Colonic mucosa (tissue), 4 donors: Measurements from ENCODE around the gene TMEM244. TPM values are rescaled to one million over a fixed set of nuclear protein-coding genes. Genes with fewer than 3 reads are reported as not detected.

Source experiments
- DNase-seq: peaks from one replicate; pipeline ENCODE4 v3.0.0-alpha.2; 2020
- H3K27ac ChIP-seq: fragments of 200-600 bp; one replicate; pipeline ENCODE4 v1.8.0; 2021
- H3K27me3 ChIP-seq: fragments of 200-600 bp; one replicate; pipeline ENCODE4 v1.8.0; 2021
- H3K36me3 ChIP-seq: fragments of 200-600 bp; one replicate; pipeline ENCODE4 v1.8.0; 2021
- H3K4me1 ChIP-seq: fragments of 200-600 bp; one replicate; pipeline ENCODE4 v1.8.0; 2021; ENCODE audit warnings: mild to moderate bottlenecking
- H3K4me3 ChIP-seq: fragments of 200-600 bp; one replicate; pipeline ENCODE4 v1.8.0; 2021
- H3K9ac ChIP-seq, 2 donors: one replicate each; pipeline ENCODE4 v1.7.0; 2013; ENCODE audit warnings: control low read depth in 2 of 2, low read depth in 2 of 2, low read length in 2 of 2
- H3K9me3 ChIP-seq: fragments of 200-600 bp; one replicate; pipeline ENCODE4 v1.8.0; 2021
- intact Hi-C: fragments of 100-400 bp; cut with DNase I; formaldehyde crosslinking; loops from one replicate; pipeline ENCODE4 v1.14.1; 2022
- total RNA-seq, 2 donors: library from RNA; stranded (reverse); fragmentation: NEBNext Ultra II Directional in 1 of 2; extraction: Animal tissue kit (Norgen Biotek cat#: 25700) in 1 of 2; gene quantifications; one replicate each; pipeline ENCODE4 v1.2.1, GENCODE V29; 2021
- TF ChIP-seq, protein P1 (sequence below): fragments of 200-600 bp; IDR thresholded peaks from one replicate; pipeline ENCODE4 v1.8.0; 2022; ENCODE audit warnings: antibody characterized with exemption, mild to moderate bottlenecking
- donor health status: healthy.
- donor health status: DM: no; HTN: no; CAD: no.
- donor health status: DM: no; HTN: no; CAD: no.

TMEM244 gene, protein sequence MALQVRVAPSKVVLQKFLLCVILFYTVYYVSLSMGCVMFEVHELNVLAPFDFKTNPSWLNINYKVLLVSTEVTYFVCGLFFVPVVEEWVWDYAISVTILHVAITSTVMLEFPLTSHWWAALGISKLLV
- total RNA-seq = not detected

DNA sequence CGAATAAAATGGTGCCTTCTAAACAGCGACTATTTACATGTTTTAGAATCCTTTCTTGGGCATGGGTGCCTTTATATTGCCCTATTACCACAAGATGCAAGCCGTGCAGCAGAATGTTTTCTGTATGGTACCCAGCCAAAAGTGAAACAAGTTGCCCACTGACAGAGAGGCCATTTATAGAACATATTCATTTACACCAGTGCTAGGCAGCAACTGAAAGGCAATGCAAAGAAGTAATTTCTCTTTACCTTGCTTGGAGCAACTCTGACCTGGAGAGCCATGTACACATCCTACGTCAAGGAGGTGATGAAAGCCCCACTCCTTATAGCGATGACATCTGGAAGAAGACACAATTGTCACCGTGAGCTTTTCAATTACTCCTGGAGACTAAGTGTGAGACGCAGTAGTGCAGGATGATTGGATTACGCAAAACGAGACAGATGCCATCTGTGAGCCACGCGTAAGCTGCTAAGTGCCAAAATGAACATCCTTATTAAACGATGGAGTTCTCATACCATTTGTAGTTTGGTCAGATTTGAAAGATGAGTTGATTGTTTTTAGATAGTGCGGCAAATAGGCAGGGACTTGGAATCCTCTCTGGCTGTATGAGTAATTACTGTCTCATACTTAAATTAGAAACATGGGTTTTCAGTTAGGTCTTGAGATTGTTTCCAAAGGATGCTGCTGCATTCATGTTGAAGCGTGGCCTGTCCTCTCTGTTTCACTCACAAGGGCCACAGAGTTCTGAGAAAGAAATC lies at the start of gene TMEM244:
Gene TMEM244, minus strand, starts transcription at position 408 of the 758 bp plus-strand sequence. Its CDS starts 127 bp downstream, at position 281.
- H3K27ac ChIP-seq = no peak within 1 kb of the TSS
- no peaks in the 10 kb centered on the region for H3K36me3 ChIP-seq
- DNase-seq = no peak
- H3K4me1 ChIP-seq = no peaks in the 10 kb centered on the region
- H3K9me3 ChIP-seq = no peaks in the 10 kb centered on the region
- H3K4me3 ChIP-seq = no peak within 1 kb of the TSS
- no peaks in the 10 kb centered on the region for H3K27me3 ChIP-seq
- TF ChIP-seq, protein P1, sequence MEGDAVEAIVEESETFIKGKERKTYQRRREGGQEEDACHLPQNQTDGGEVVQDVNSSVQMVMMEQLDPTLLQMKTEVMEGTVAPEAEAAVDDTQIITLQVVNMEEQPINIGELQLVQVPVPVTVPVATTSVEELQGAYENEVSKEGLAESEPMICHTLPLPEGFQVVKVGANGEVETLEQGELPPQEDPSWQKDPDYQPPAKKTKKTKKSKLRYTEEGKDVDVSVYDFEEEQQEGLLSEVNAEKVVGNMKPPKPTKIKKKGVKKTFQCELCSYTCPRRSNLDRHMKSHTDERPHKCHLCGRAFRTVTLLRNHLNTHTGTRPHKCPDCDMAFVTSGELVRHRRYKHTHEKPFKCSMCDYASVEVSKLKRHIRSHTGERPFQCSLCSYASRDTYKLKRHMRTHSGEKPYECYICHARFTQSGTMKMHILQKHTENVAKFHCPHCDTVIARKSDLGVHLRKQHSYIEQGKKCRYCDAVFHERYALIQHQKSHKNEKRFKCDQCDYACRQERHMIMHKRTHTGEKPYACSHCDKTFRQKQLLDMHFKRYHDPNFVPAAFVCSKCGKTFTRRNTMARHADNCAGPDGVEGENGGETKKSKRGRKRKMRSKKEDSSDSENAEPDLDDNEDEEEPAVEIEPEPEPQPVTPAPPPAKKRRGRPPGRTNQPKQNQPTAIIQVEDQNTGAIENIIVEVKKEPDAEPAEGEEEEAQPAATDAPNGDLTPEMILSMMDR = no peak
- no peak within 1 kb of the TSS for H3K9ac ChIP-seq
- intact Hi-C loops = no loop called here

DNA sequence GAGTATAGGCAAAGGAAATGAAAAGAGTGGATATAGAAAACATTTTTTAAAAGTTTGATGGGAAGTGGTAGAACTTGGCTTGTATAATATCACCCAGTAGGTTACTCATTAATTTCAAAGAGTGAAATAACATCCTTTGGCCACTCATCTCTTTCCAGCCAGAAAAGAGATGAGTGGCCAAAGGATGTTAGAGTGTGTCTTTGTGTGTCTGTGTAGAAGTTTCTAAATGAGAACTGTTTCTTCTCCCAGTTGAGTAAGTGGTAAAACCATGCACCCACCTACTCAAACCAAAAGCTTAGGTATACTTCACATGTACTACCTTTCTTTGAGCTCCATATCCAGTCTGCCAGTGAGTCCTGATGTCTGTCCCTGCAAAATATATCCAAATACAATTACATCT lies 47.7 kb upstream of the TMEM244 start:
- TF ChIP-seq, protein P1 = no peak
- H3K4me3 ChIP-seq = no peak overlapping the region
- H3K9ac ChIP-seq = no peak overlapping the region
- no peaks in the 10 kb centered on the region for H3K4me1 ChIP-seq
- no peak overlapping the region for H3K27ac ChIP-seq
- intact Hi-C loops = no loop called here
- H3K9me3 ChIP-seq = no peaks in the 10 kb centered on the region
- DNase-seq = no peak
- no peaks in the 10 kb centered on the region for H3K36me3 ChIP-seq
- H3K27me3 ChIP-seq = no peaks in the 10 kb centered on the region

DNA sequence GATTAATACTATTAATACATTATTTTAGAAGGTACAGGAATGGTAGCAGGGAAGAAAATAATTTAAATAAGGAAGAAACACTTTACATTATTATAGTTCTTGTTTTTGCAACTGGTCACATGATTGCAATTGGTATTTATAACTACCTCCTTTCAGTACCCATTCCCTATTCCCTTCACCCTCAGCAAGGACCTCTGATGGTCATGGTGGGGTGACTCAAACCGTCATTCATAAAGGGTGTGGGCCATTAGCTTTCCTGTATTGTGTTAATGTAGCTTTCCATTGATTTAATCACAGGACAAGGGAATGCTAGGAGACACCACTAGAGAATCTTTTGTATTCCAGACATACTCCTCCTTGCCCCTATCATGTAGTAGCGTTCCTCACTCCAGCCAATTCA lies 47.2 kb upstream of the TMEM244 start:
- no peak overlapping the region for H3K4me3 ChIP-seq
- H3K9ac ChIP-seq = no peak overlapping the region
- no peaks in the 10 kb centered on the region for H3K36me3 ChIP-seq
- H3K27ac ChIP-seq = no peak overlapping the region
- TF ChIP-seq, protein P1 = no peak
- H3K27me3 ChIP-seq = no peaks in the 10 kb centered on the region
- no peak for DNase-seq
- no peaks in the 10 kb centered on the region for H3K4me1 ChIP-seq
- H3K9me3 ChIP-seq = no peaks in the 10 kb centered on the region
- intact Hi-C loops = no loop called here

GRCh38 chr6:129906515-129907077 lies 45.5 kb upstream of the TMEM244 start:
- intact Hi-C loops = no loop called here
- no peaks in the 10 kb centered on the region for H3K9me3 ChIP-seq
- no peak overlapping the region for H3K27ac ChIP-seq
- H3K27me3 ChIP-seq = no peaks in the 10 kb centered on the region
- no peaks in the 10 kb centered on the region for H3K36me3 ChIP-seq
- no peak overlapping the region for H3K9ac ChIP-seq
- H3K4me1 ChIP-seq = no peaks in the 10 kb centered on the region
- no peak for DNase-seq
- TF ChIP-seq, protein P1 = no peak
- no peak overlapping the region for H3K4me3 ChIP-seq

GRCh38 chr6:129903082-129903481 lies 42.0 kb upstream of the TMEM244 start:
- DNase-seq = no peak
- no peak overlapping the region for H3K4me3 ChIP-seq
- no peaks in the 10 kb centered on the region for H3K36me3 ChIP-seq
- no peak overlapping the region for H3K27ac ChIP-seq
- H3K4me1 ChIP-seq = no peaks in the 10 kb centered on the region
- no peak overlapping the region for H3K9ac ChIP-seq
- TF ChIP-seq, protein P1 = no peak
- intact Hi-C loops = no loop called here
- no peaks in the 10 kb centered on the region for H3K27me3 ChIP-seq
- H3K9me3 ChIP-seq = no peaks in the 10 kb centered on the region
